ENCODE data around the gene AADACL4.

AADACL4 gene

GRCh38 chr1:12614402-12615158, 29.3 kb upstream of the AADACL4 start:
- DNase-seq = no peak

GRCh38 chr1:12615159-12615864, 28.6 kb upstream of the AADACL4 start:
- DNase-seq = no peak

- DNase-seq = no peak
These were observed 27.8 kb upstream of the AADACL4 start for GRCh38 chr1:12615865-12616708.

GRCh38 chr1:12616709-12617373, 27.0 kb upstream of the AADACL4 start:
- DNase-seq = peak; percentile 9

GRCh38 chr1:12617511-12617900, 26.4 kb upstream of the AADACL4 start:
- DNase-seq = peak; percentile 78

- peak; percentile 91 for DNase-seq
These were observed 25.8 kb upstream of the AADACL4 start, which contains the start of gene DHRS3 for GRCh38 chr1:12617901-12618660. TSS of gene DHRS3 (minus strand) at chr1:12618210. CDS start at chr1:12617348, 862 bp downstream.

- no peak for DNase-seq
These were observed 25.3 kb upstream of the AADACL4 start for GRCh38 chr1:12618661-12618964.

GRCh38 chr1:12618965-12619791, 24.7 kb upstream of the AADACL4 start:
- no peak for DNase-seq

GRCh38 chr1:12619792-12620487, 23.9 kb upstream of the AADACL4 start:
- peak; percentile 69 for DNase-seq

GRCh38 chr1:12620488-12620865, 23.4 kb upstream of the AADACL4 start:
- DNase-seq = no peak

GRCh38 chr1:12620931-12621330, 23.0 kb upstream of the AADACL4 start:
- DNase-seq = no peak

GRCh38 chr1:12621346-12622335, 22.2 kb upstream of the AADACL4 start:
- no peak for DNase-seq

GRCh38 chr1:12622506-12622905, 21.4 kb upstream of the AADACL4 start:
- no peak for DNase-seq

GRCh38 chr1:12625276-12625675, 18.6 kb upstream of the AADACL4 start:
- no peak for DNase-seq

- DNase-seq = no peak
These were observed 17.0 kb upstream of the AADACL4 start for GRCh38 chr1:12626888-12627287.

- no peak for DNase-seq
These were observed 16.6 kb upstream of the AADACL4 start for GRCh38 chr1:12627296-12627695.

GRCh38 chr1:12629511-12629956, 14.4 kb upstream of the AADACL4 start:
- DNase-seq = no peak

- no peak for DNase-seq
These were observed 13.7 kb upstream of the AADACL4 start for GRCh38 chr1:12629985-12630760.

Data from NCI-H2171 (cell line).